HepG2 (cell line): ENCODE measurements around the gene SLFN13. TPM values are rescaled to one million over a fixed set of nuclear protein-coding genes. Genes with fewer than 3 reads are reported as not detected.

Experiments used
- ATAC-seq: fragments of 200-7000 bp; cut with Tn5 transposase; 3 replicates; pipeline ENCODE4 v1.9.1; 2020; ENCODE audit warnings: mild to moderate bottlenecking, moderate library complexity
- BruUV-seq: library from RNA; stranded (reverse); fragments of 400-500 nt; replicated peaks from 2 replicates; lab custom pipeline; 2021; lab: Mats Ljungman, UMichigan
- CTCF ChIA-PET: fragments of 300-600 bp; formaldehyde crosslinking; extraction: SDS; loops from one replicate; lab custom pipeline; 2021; ENCODE audit warnings: low total read pairs, inconsistent platforms, low intra/inter-chr PET ratio; lab: Yijun Ruan, JAX
- POLR2A ChIA-PET: fragments of 350-600 bp; sonication (Branson Sonifier 250); formaldehyde crosslinking; loops from one replicate; lab custom pipeline; 2020; ENCODE audit warnings: antibody characterized with exemption, inconsistent platforms; lab: Yijun Ruan, JAX
- DNase-seq: peaks from one replicate; pipeline ENCODE4 v3.0.0-alpha.2; 2015; ENCODE audit warnings: low spot score
- FAIRE-seq: peaks from 3 replicates; lab custom pipeline; 2011; peaks lifted over from hg19 to GRCh38; lab: Jason Lieb, UNC
- H2AFZ ChIP-seq: one replicate; pipeline ENCODE4 v1.6.1; 2011; ENCODE audit warnings: low read length, inconsistent platforms
- H3K27ac ChIP-seq: fragments of 300-600 bp; 3 replicates; pipeline ENCODE4 v1.8.0; 2011; ENCODE audit warnings: mixed run types, mild to moderate bottlenecking, mixed read lengths, low read length, inconsistent platforms; ENCODE audit not compliant: insufficient read depth; ENCODE audit errors: extremely low read length
- H3K27me3 ChIP-seq, 2 experiments: fragments of 200-600 bp in 1 of 2; 2 replicates in 1 of 2; 3 replicates in 1 of 2; pipeline versions ENCODE4 v1.6.0 to v1.8.0; 2011; ENCODE audit warnings: low read length in 2 of 2, mild to moderate bottlenecking in 2 of 2, moderate library complexity in 2 of 2, inconsistent platforms in 1 of 2; ENCODE audit not compliant: insufficient read depth in 2 of 2, control insufficient read depth in 1 of 2
- H3K36me3 ChIP-seq, 2 experiments: fragments of 200-600 bp in 1 of 2; replicated peaks in 1 of 2; 2 replicates in 1 of 2; 3 replicates in 1 of 2; pipeline versions ENCODE4 v1.5.1 to v1.8.0; 2011; ENCODE audit warnings: low read length in 2 of 2, inconsistent platforms in 1 of 2; ENCODE audit not compliant: insufficient read depth in 2 of 2, control insufficient read depth in 1 of 2
- H3K4me1 ChIP-seq: 2 replicates; pipeline ENCODE4 v1.5.1; 2012; ENCODE audit warnings: low read length, inconsistent platforms; ENCODE audit not compliant: insufficient read depth
- H3K4me2 ChIP-seq: 2 replicates; pipeline ENCODE4 v1.6.0; 2011; ENCODE audit warnings: low read depth, low read length, inconsistent platforms
- H3K4me3 ChIP-seq, 3 experiments: fragments of 200-600 bp in 1 of 3; sonication (generic), shearing (Covaris generic) in 1 of 3; replicated peaks in 1 of 3; 2 replicates each; pipeline ENCODE4 v1.5.1; 2011 to 2016; ENCODE audit warnings: low read length in 3 of 3, inconsistent platforms in 2 of 3, low read depth in 2 of 3, mild to moderate bottlenecking in 2 of 3, control low read depth in 1 of 3, mixed read lengths in 1 of 3; ENCODE audit not compliant: insufficient read depth in 1 of 3
- H3K79me2 ChIP-seq: one replicate; pipeline ENCODE4 v1.6.1; 2011; ENCODE audit warnings: low read length, inconsistent platforms; ENCODE audit not compliant: insufficient read depth
- H3K9ac ChIP-seq: 2 replicates; pipeline ENCODE4 v1.6.0; 2011; ENCODE audit warnings: mild to moderate bottlenecking, low read depth, low read length, inconsistent platforms; ENCODE audit not compliant: insufficient read depth
- H3K9me3 ChIP-seq: 2 replicates; pipeline ENCODE4 v1.5.1; 2012; ENCODE audit warnings: mild to moderate bottlenecking, low read length
- H4K20me1 ChIP-seq: 2 replicates; pipeline ENCODE4 v1.6.0; 2011; ENCODE audit warnings: inconsistent platforms, mild to moderate bottlenecking, low read length, moderate library complexity; ENCODE audit not compliant: insufficient read depth
- ATAD3A ChIP-seq: sonication (generic); formaldehyde crosslinking; IDR thresholded peaks from 2 replicates; pipeline ENCODE4 v1.4.0; 2020; ENCODE audit warnings: missing genetic modification reagents
- EP300 ChIP-seq, 3 experiments: sonication (generic) in 1 of 3; formaldehyde crosslinking in 1 of 3; IDR thresholded peaks; 2 replicates each; pipeline versions ENCODE4 v1.5.1 to v1.6.1; 2011 to 2020; ENCODE audit warnings: low read depth in 2 of 3, low read length in 2 of 3, borderline replicate concordance in 1 of 3, improper control_type of control experiment in 1 of 3, mild to moderate bottlenecking in 1 of 3, missing genetic modification reagents in 1 of 3, moderate library complexity in 1 of 3
- HOXA9 ChIP-seq: sonication (generic); formaldehyde crosslinking; IDR thresholded peaks from 2 replicates; pipeline ENCODE4 v1.8.1; 2022; ENCODE audit warnings: missing genetic modification reagents, mild to moderate bottlenecking, moderate library complexity, borderline replicate concordance
- LBX2 ChIP-seq: sonication (generic); formaldehyde crosslinking; IDR thresholded peaks from 2 replicates; pipeline ENCODE4 v1.5.0; 2020; ENCODE audit warnings: missing genetic modification reagents, mild to moderate bottlenecking, borderline replicate concordance
- MTF1 ChIP-seq: sonication (generic); formaldehyde crosslinking; IDR thresholded peaks from 2 replicates; pipeline ENCODE4 v1.5.0; 2020; ENCODE audit warnings: missing genetic modification reagents
- RERE ChIP-seq: IDR thresholded peaks from 2 replicates; pipeline ENCODE4 v1.6.1; 2016; ENCODE audit warnings: low read depth, missing genetic modification reagents, missing compliant biosample characterization
- SIX1 ChIP-seq: sonication (generic); formaldehyde crosslinking; IDR thresholded peaks from 2 replicates; pipeline ENCODE4 v1.4.0; 2020; ENCODE audit warnings: missing genetic modification reagents, borderline replicate concordance
- SKI ChIP-seq: fragments of 450-650 bp; IDR thresholded peaks from one replicate; pipeline ENCODE4 v1.6.1; 2018; ENCODE audit warnings: mild to moderate bottlenecking; ENCODE audit not compliant: partially characterized antibody
- XRCC5 ChIP-seq: fragments of 200-400 bp; formaldehyde crosslinking; optimal IDR thresholded peaks from 2 replicates; pipeline ENCODE3; 2017; ENCODE audit warnings: mild to moderate bottlenecking, low read length
- ZBTB39 ChIP-seq: sonication (generic); formaldehyde crosslinking; IDR thresholded peaks from 2 replicates; pipeline ENCODE4 v1.5.0; 2020; ENCODE audit warnings: missing genetic modification reagents
- ZNF260 ChIP-seq: sonication (generic); formaldehyde crosslinking; IDR thresholded peaks from 2 replicates; pipeline ENCODE4 v1.4.0; 2020; ENCODE audit warnings: missing genetic modification reagents, low read depth, mild to moderate bottlenecking, borderline replicate concordance
- ZNF33A ChIP-seq: sonication (generic); formaldehyde crosslinking; IDR thresholded peaks from 2 replicates; pipeline ENCODE4 v1.5.1; 2020; ENCODE audit warnings: missing genetic modification reagents, mild to moderate bottlenecking, moderate library complexity, borderline replicate concordance
- ZNF34 ChIP-seq: sonication (generic); formaldehyde crosslinking; IDR thresholded peaks from 2 replicates; pipeline ENCODE4 v1.4.0; 2020; ENCODE audit warnings: mild to moderate bottlenecking, missing genetic modification reagents, borderline replicate concordance
- ZSCAN22 ChIP-seq: sonication (generic); formaldehyde crosslinking; IDR thresholded peaks from 2 replicates; pipeline ENCODE4 v1.4.0; 2020; ENCODE audit warnings: mild to moderate bottlenecking, missing genetic modification reagents
- WGBS: methylation state at CpG from one replicate; pipeline ENCODE4 v1.1.6; 2017; ENCODE audit warnings: low lambda C conversion rate; 5-methylcytosine and 5-hydroxymethylcytosine counted together
- in situ Hi-C: cut with HindIII; loops from 2 replicates; pipeline ENCODE4 v1.10.0; 2017; ENCODE audit warnings: low pct_unique_long_range_greater_than_20kb; ENCODE audit not compliant: extremely low pct_ligation_motif_present
- intact Hi-C: fragments of 100-400 bp; cut with micrococcal nuclease; formaldehyde crosslinking; loops from one replicate; pipeline ENCODE4 v1.10.0; 2022; ENCODE audit not compliant: unreplicated experiment
- polyA plus RNA-seq, 8 experiments: library from polyadenylated mRNA; depleted of rRNA in 3 of 8; stranded (reverse) in 7 of 8; unstranded in 1 of 8; fragments of >200 nt; fragmentation: Illumina TruSeq in 4 of 8; extraction: Trizol in 4 of 8; gene quantifications; 2 replicates each; pipeline versions ENCODE4 v1.2.1 to v1.2.3, GENCODE V29; 2011 to 2016; ENCODE audit warnings: low read depth in 4 of 8, missing spikeins in 1 of 8, mixed read lengths in 1 of 8; ENCODE audit not compliant: insufficient read depth in 1 of 8
- total RNA-seq, 5 experiments: library from RNA; depleted of rRNA; stranded (reverse); fragments of >200 nt; fragmentation: Illumina TruSeq; extraction: Trizol; gene quantifications; 2 replicates each; pipeline ENCODE4 v1.2.3, GENCODE V29; 2016; ENCODE audit warnings: low read depth in 1 of 5
- TF ChIP-seq, protein P1 (sequence below): sonication (generic); formaldehyde crosslinking; IDR thresholded peaks from 2 replicates; pipeline ENCODE4 v1.8.0; 2022; ENCODE audit warnings: mild to moderate bottlenecking, missing genetic modification reagents, moderate library complexity

SLFN13 gene
- total and polyA plus RNA-seq, 2 of the 13 experiments (the other 11 are each of a cell fraction or from before 2014, with no cell fraction given), result 0.18 TPM; not detected in 1

GRCh38 chr17:35406568-35406967, 42.0 kb downstream of the SLFN13 start:
- ATAC-seq (no peak), FAIRE-seq (no peak), DNase-seq (no peak)
- Histone ChIP-seq H3K27ac (no peak overlapping the region), H2AFZ (no peak overlapping the region), H3K36me3 (no peaks in the 10 kb centered on the region), H3K9ac (no peak overlapping the region), H3K9me3 (no peaks in the 10 kb centered on the region), H4K20me1 (no peaks in the 10 kb centered on the region), H3K79me2 (no peaks in the 10 kb centered on the region), H3K27me3 (no peaks in the 10 kb centered on the region), H3K4me1 (0 out of 2 replicates have a peak, but pooled peaks cover 7% of the 10 kb centered on the region), H3K4me3 (no peak overlapping the region), H3K4me2 (no peak overlapping the region)
- no TSS peak for BruUV-seq
- intact Hi-C loops, result no loop called here
- in situ Hi-C loops, result loop anchor here (10.0 kb wide), 1 partner anchor 62 kb away; no protein-coding TSS in a partner anchor
- ChIA-PET CTCF (no interaction called here), POLR2A (no interaction called here)
- 3% methylated on average over 1 of the region's 1 CpG for WGBS
- TF ChIP-seq SIX1 (CRISPR knock-in tag), result no peak
- TF ChIP-seq XRCC5, result no peak
- no peak for TF ChIP-seq SKI
- TF ChIP-seq HOXA9, result no peak
- TF ChIP-seq RERE (CRISPR knock-in tag), result no peak
- no peak for TF ChIP-seq LBX2 (CRISPR knock-in tag)
- TF ChIP-seq ZBTB39 (CRISPR knock-in tag), result no peak
- TF ChIP-seq ATAD3A (CRISPR knock-in tag), result no peak
- TF ChIP-seq ZSCAN22 (CRISPR knock-in tag), result no peak
- no peak for TF ChIP-seq ZNF34
- no peak for TF ChIP-seq ZNF33A
- TF ChIP-seq ZNF260 (CRISPR knock-in tag), result no peak
- TF ChIP-seq, protein P1, sequence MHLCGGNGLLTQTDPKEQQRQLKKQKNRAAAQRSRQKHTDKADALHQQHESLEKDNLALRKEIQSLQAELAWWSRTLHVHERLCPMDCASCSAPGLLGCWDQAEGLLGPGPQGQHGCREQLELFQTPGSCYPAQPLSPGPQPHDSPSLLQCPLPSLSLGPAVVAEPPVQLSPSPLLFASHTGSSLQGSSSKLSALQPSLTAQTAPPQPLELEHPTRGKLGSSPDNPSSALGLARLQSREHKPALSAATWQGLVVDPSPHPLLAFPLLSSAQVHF, result no peak
- no peak for TF ChIP-seq MTF1 (CRISPR knock-in tag)
- TF ChIP-seq EP300 (IDR thresholded peaks at IDR 0.05; ENCODE audit: low read depth in 2 of 2, low read length in 2 of 2), result no peak
- TF ChIP-seq EP300 (CRISPR knock-in tag; IDR thresholded peaks at IDR 0.05; ENCODE audit: borderline replicate concordance), result no peak
